ENCODE results near the gene CYP3A5.

- TF ChIP-seq, protein P1, sequence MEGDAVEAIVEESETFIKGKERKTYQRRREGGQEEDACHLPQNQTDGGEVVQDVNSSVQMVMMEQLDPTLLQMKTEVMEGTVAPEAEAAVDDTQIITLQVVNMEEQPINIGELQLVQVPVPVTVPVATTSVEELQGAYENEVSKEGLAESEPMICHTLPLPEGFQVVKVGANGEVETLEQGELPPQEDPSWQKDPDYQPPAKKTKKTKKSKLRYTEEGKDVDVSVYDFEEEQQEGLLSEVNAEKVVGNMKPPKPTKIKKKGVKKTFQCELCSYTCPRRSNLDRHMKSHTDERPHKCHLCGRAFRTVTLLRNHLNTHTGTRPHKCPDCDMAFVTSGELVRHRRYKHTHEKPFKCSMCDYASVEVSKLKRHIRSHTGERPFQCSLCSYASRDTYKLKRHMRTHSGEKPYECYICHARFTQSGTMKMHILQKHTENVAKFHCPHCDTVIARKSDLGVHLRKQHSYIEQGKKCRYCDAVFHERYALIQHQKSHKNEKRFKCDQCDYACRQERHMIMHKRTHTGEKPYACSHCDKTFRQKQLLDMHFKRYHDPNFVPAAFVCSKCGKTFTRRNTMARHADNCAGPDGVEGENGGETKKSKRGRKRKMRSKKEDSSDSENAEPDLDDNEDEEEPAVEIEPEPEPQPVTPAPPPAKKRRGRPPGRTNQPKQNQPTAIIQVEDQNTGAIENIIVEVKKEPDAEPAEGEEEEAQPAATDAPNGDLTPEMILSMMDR (IDR thresholded peaks at IDR 0.05; ENCODE audit: insufficient read depth, low read length): no peak
- TF ChIP-seq SPI1 (IDR thresholded peaks at IDR 0.05; ENCODE audit: borderline replicate concordance, low read depth) (no peak), POLR2AphosphoS5 (IDR thresholded peaks at IDR 0.05; ENCODE audit: low read depth) (no peak)
These were observed 27.1 kb downstream of the CYP3A5 start for GRCh38 chr7:99652671-99653070.
